Measurements from ENCODE around the gene MYO7A. TPM values are rescaled to one million over a fixed set of nuclear protein-coding genes. Genes with fewer than 3 reads are reported as not detected.

Gene MYO7A
- total RNA-seq, 4 donors from 2014 or later, result 13.4 to 29.9 (median 18.0) TPM

- DNase-seq (ENCODE audit: low spot score) (no peak), ATAC-seq (ENCODE audit: low FRiP score) (no peak)
- no peak for TF ChIP-seq CTCF (IDR thresholded peaks at IDR 0.05)
Measured at GRCh38 chr11:77135069-77135468, 7.0 kb downstream of the MYO7A start.

- DNase-seq (ENCODE audit: low spot score), result no peak
- no peak for ATAC-seq (ENCODE audit: low FRiP score)
- TF ChIP-seq CTCF (IDR thresholded peaks at IDR 0.05), result no peak
Measured at GRCh38 chr11:77136074-77136473, 8.0 kb downstream of the MYO7A start.

GRCh38 chr11:77136784-77137420 is 8.9 kb downstream of the MYO7A start:
- no peak for TF ChIP-seq CTCF (IDR thresholded peaks at IDR 0.05)
- DNase-seq (ENCODE audit: low spot score) (no peak), ATAC-seq (ENCODE audit: low FRiP score) (no peak)

- DNase-seq (ENCODE audit: low spot score) (no peak), ATAC-seq (ENCODE audit: low FRiP score) (no peak)
- no peak for TF ChIP-seq CTCF (IDR thresholded peaks at IDR 0.05)
Measured at GRCh38 chr11:77137421-77137820, 9.4 kb downstream of the MYO7A start.

GRCh38 chr11:77138106-77138649 is 10.1 kb downstream of the MYO7A start:
- ATAC-seq (ENCODE audit: low FRiP score), result no peak
- no peak for TF ChIP-seq CTCF (IDR thresholded peaks at IDR 0.05)
- DNase-seq (ENCODE audit: low spot score), result no peak

GRCh38 chr11:77139201-77139600 is 11.2 kb downstream of the MYO7A start:
- no peak for TF ChIP-seq CTCF (IDR thresholded peaks at IDR 0.05)
- DNase-seq (ENCODE audit: low spot score) (no peak), ATAC-seq (ENCODE audit: low FRiP score) (no peak)

- ATAC-seq (ENCODE audit: low FRiP score) (no peak), DNase-seq (ENCODE audit: low spot score) (no peak)
- TF ChIP-seq CTCF (IDR thresholded peaks at IDR 0.05), result no peak
Measured at GRCh38 chr11:77140231-77140851, 12.3 kb downstream of the MYO7A start.

Data from omental fat pad (tissue), 4 donors.